Measurements from ENCODE around the gene MBOAT1. TPM values are rescaled to one million over a fixed set of nuclear protein-coding genes. Genes with fewer than 3 reads are reported as not detected.
A peak's percentile ranks its signal among the peaks of the same experiment; 100 is the strongest.

Gene MBOAT1
- total RNA-seq, 1 donor from 2014 or later = 83.3 TPM

GRCh38 chr6:20095436-20095835 is 116.8 kb downstream of the MBOAT1 start:
- H3K9me3 Mint-ChIP-seq = no peaks in the 10 kb centered on the region
- peaks cover 36% of the 10 kb centered on the region for H3K4me1 Mint-ChIP-seq (ENCODE audit: unreplicated experiment)
- TF ChIP-seq CTCF (conservative IDR thresholded peaks at IDR 0.05) = no peak
- H3K4me3 Mint-ChIP-seq = no peak overlapping the region
- H3K36me3 Mint-ChIP-seq = no peaks in the 10 kb centered on the region
- no peaks in the 10 kb centered on the region for H3K27me3 Mint-ChIP-seq
- no peak overlapping the region for H3K27ac Mint-ChIP-seq
- no peak for DNase-seq (ENCODE audit: extremely low spot score, unreplicated experiment)

GRCh38 chr6:20092071-20092566 is 120.2 kb downstream of the MBOAT1 start:
- DNase-seq (ENCODE audit: extremely low spot score, unreplicated experiment) = no peak
- H3K36me3 Mint-ChIP-seq = no peaks in the 10 kb centered on the region
- TF ChIP-seq CTCF (conservative IDR thresholded peaks at IDR 0.05) = peak; percentile 86
- peaks cover 4% of the 10 kb centered on the region for H3K9me3 Mint-ChIP-seq
- H3K27me3 Mint-ChIP-seq = no peaks in the 10 kb centered on the region
- peak overlapping the region; percentile 61 for H3K27ac Mint-ChIP-seq
- H3K4me3 Mint-ChIP-seq = no peak overlapping the region
- H3K4me1 Mint-ChIP-seq (ENCODE audit: unreplicated experiment) = peaks cover 17% of the 10 kb centered on the region

GRCh38 chr6:20086992-20087391 is 125.3 kb downstream of the MBOAT1 start:
- TF ChIP-seq CTCF (conservative IDR thresholded peaks at IDR 0.05) = no peak
- Mint-ChIP-seq H3K27me3 (no peaks in the 10 kb centered on the region), H3K36me3 (no peaks in the 10 kb centered on the region), H3K9me3 (peaks cover 4% of the 10 kb centered on the region), H3K4me1 (ENCODE audit: unreplicated experiment) (peaks cover 7% of the 10 kb centered on the region), H3K27ac (no peak overlapping the region), H3K4me3 (no peak overlapping the region)
- no peak for DNase-seq (ENCODE audit: extremely low spot score, unreplicated experiment)

- DNase-seq (ENCODE audit: extremely low spot score, unreplicated experiment) = no peak
- Mint-ChIP-seq H3K4me1 (ENCODE audit: unreplicated experiment) (no peaks in the 10 kb centered on the region), H3K27me3 (no peaks in the 10 kb centered on the region), H3K27ac (no peak overlapping the region), H3K4me3 (no peak overlapping the region), H3K36me3 (no peaks in the 10 kb centered on the region), H3K9me3 (peaks cover 4% of the 10 kb centered on the region)
- no peak for TF ChIP-seq CTCF (conservative IDR thresholded peaks at IDR 0.05)
These were observed 126.5 kb downstream of the MBOAT1 start for GRCh38 chr6:20085817-20086216.

- no peak for TF ChIP-seq CTCF (conservative IDR thresholded peaks at IDR 0.05)
- Mint-ChIP-seq H3K4me1 (ENCODE audit: unreplicated experiment) (no peaks in the 10 kb centered on the region), H3K4me3 (no peak overlapping the region), H3K27me3 (no peaks in the 10 kb centered on the region), H3K36me3 (peaks cover under 1% of the 10 kb centered on the region), H3K27ac (no peak overlapping the region), H3K9me3 (peaks cover 4% of the 10 kb centered on the region)
- DNase-seq (ENCODE audit: extremely low spot score, unreplicated experiment) = no peak
These were observed 127.9 kb downstream of the MBOAT1 start for GRCh38 chr6:20084411-20084810.

GRCh38 chr6:20071998-20072397 is 140.3 kb downstream of the MBOAT1 start:
- H3K27me3 Mint-ChIP-seq = peaks cover 4% of the 10 kb centered on the region
- no peaks in the 10 kb centered on the region for H3K4me1 Mint-ChIP-seq (ENCODE audit: unreplicated experiment)
- H3K9me3 Mint-ChIP-seq = peaks cover 15% of the 10 kb centered on the region
- DNase-seq (ENCODE audit: extremely low spot score, unreplicated experiment) = no peak
- no peak overlapping the region for H3K4me3 Mint-ChIP-seq
- H3K27ac Mint-ChIP-seq = no peak overlapping the region
- TF ChIP-seq CTCF (conservative IDR thresholded peaks at IDR 0.05) = no peak
- H3K36me3 Mint-ChIP-seq = peaks cover 8% of the 10 kb centered on the region
